GM21423 (cell line): ENCODE results near the gene FGFR2.

Experiments used
- ATAC-seq: cut with Tn5 transposase; IDR thresholded peaks from one replicate; pipeline ENCODE4 v1.9.1; 2021; ENCODE audit warnings: mild to moderate bottlenecking, moderate library complexity; ENCODE audit not compliant: unreplicated experiment

The FGFR2 gene

DNA sequence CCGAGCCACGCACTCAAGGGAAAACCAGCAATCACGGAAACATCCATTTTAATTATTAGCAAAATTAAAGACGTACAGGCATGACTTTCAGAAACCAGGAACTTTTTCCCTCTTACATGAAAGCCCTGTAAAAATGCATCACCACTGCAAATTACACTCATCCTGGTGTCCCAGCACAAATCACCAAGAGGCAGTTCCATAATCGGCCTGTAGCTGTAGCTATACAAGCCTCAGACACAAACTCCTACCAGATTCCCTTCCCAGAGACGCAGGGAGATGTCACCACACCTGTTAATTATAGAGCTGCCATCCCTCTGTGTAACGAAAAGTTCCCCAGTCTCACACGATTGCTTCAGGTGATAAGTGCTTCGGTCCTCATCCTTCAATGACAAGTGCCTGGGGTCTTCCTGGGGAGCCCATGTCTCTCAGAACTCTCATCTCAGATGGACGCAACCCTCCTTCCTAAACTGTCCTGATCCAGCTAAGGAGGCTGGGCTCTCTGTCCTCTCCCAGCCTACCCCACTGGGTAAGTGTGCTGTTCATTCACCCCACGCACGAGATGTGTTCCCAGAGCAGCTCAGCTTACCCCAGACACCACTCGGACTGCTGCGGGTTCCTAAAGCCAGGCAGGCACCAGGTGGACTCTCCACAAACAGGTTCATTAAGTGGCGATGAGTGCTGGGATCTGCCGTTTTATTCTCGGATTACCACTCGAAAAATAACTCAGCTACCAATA, 5.9 kb downstream of the FGFR2 start:
- no peak for ATAC-seq

- no peak for ATAC-seq
Observed at GRCh38 chr10:121591186-121591585, 7.1 kb downstream of the FGFR2 start.

- no peak for ATAC-seq
Observed at GRCh38 chr10:121590772-121591171, 7.5 kb downstream of the FGFR2 start.

- no peak for ATAC-seq
Observed at GRCh38 chr10:121589553-121589952, 8.7 kb downstream of the FGFR2 start.

- no peak for ATAC-seq
Observed at GRCh38 chr10:121583857-121584256, 14.4 kb downstream of the FGFR2 start.

DNA sequence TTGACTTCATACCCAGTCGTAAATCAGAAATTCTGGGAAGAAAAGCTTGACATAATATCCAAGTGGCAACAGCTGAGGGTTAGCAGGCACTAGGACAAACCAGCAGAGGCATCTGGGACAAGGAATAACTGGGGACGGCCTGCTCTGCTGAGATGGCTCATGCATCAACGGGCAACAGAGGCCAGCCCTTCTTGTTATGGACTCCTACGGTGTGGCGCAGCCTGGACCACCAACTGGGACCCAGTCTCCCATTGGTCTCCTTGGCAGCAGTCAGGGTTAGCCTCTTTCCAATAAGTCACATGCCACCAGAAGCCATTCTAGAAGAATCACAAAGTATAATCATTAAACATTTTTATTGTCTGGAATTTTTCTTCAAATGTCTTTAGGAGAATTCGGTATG, 15.0 kb downstream of the FGFR2 start:
- no peak for ATAC-seq

GRCh38 chr10:121580276-121581116, 17.7 kb downstream of the FGFR2 start:
- ATAC-seq: no peak

- ATAC-seq: no peak
Observed at GRCh38 chr10:121579656-121580055, 18.6 kb downstream of the FGFR2 start.

DNA sequence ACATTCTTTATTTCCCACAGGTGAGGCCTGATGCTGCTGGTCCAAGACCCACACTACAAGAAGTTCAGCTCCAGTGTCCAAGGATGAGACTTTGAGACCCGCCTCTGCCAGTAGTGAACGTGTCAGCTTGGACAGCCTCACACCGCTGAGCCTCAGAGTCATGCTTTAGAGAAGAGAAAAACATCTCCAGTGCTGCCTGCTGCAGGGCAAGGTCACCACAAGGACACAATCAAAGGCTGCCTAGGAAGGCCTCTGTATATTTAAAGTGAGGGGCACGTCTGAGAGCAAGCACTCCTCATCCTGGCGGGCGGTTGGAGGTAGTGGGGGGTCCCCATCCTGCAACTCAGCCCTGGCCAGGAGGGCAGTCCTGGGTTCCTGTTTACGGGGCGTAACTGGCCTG, 19.3 kb downstream of the FGFR2 start:
- ATAC-seq: no peak

GRCh38 chr10:121578298-121578697, 19.9 kb downstream of the FGFR2 start:
- ATAC-seq: no peak

- ATAC-seq: no peak
Observed at GRCh38 chr10:121577568-121577967, 20.7 kb downstream of the FGFR2 start.

DNA sequence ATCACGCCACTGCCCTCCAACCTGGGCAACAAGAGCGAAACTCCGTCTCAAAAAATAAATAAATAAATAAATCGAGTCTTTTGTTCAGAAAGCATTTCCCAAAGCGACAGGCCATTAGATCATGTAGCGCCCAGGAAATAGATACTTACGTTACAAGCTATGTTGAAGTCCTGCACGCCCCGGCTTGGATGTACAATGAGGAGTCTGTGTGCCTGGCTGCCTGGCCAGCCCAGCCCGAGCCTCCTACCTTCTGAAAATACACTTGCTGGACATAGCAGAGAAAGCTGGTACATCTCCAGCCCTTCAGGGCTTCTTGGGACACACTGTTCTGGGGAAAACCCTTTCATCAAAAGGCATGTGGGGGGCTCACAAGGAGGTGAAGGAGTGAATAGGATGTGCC, 22.1 kb downstream of the FGFR2 start:
- ATAC-seq: no peak

DNA sequence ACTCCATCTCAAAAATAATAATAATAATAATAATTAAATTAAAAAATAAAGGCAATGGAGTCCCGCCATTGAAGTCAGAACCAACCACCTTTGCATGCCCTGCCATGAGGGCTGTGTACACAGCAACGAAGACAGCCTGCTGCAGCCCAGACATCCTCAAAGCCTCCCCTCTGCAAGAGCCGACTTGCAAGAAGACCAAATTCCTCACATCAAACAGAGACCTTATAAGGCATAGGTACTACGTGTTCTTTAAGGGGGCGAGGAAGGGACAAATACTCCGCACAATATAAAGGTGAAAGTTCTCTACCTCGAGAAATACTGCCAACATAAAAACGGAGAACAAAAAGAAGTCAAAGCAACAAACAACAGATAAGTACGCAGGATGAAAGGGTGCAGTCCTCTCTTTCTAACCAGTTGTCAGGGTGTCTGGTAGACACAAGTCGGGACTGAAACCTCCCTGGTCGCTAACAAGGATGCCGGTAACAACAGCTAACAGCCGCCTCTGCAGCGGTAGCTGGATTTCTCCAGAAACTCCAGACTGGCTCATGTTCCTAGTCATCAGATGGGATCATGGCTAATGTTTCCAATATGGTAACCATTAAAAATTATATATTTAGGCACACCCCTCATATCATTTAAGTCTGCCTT, 23.6 kb downstream of the FGFR2 start:
- no peak for ATAC-seq

DNA sequence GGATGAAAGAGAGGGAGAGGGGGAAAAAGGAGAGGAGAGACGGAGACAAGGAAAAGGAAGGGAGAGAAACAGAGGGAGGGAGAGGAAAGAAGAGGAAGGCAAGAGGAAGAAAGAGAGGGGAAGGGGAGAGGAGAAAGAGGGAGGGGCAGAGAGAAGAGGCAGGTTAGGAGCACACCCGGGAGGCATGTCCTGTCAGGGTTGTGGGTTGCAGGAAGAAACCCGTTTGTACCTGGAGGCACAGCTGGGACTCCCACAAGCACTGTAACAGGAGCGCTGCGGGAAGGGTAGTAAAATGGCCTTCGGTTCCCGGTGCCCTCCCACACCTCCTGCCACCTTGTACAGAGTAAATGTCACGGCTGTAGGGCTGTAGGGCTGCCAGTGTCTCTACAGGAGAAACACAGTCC, 24.7 kb downstream of the FGFR2 start:
- ATAC-seq: no peak

DNA sequence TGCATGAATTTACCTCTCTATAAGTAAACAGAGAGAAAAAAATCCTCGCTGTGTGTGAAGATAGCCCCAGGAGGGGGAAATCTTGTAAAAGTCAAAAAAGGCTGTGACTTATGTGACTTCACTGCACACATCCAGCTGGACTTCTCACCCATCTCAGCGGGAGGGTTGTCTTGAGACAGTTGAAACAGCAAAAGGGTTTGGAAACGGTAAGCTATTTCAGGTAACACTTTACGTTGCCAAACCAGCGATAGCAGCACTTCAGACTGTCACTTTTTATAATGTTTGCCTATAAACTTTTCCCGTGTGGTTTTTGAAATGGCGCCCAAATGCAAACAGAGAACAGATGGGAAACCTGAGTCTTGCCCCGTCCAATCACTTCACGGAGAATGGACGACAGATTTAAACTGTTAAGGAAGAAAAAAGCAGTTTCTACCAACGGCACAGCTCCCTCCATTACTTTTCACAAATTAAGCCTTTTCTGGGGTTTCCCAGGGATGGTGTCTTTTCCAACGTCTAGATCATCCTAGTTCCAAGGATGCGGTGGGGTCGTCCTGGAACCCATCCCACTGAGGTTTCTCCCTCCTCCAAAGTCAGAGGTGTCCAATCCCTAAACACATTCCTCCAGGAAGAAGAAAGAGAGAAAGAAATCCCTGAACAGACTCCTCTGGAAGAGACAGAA, 25.2 kb downstream of the FGFR2 start:
- no peak for ATAC-seq

GRCh38 chr10:121570315-121570714, 27.9 kb downstream of the FGFR2 start:
- ATAC-seq: no peak

DNA sequence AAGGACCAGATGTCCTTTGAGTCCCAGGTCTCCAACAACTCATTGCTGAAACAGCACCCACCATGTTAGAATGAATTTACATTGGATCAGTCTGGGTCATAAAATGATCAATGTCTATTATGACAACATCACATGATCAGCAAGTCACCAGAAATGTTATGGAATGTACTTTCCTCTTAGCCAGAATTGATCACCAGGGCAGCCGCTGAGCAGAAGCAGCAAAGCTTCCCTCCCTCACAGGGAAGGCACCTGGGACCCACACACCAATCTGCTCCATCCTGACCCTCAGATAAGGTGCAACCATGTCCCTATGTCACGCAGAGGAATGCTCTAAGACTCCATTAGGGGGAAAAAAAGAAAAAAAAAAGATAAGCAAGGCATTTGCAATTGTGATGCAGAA, 30.0 kb downstream of the FGFR2 start:
- no peak for ATAC-seq

- no peak for ATAC-seq
Observed at GRCh38 chr10:121567569-121567968, 30.7 kb downstream of the FGFR2 start.

DNA sequence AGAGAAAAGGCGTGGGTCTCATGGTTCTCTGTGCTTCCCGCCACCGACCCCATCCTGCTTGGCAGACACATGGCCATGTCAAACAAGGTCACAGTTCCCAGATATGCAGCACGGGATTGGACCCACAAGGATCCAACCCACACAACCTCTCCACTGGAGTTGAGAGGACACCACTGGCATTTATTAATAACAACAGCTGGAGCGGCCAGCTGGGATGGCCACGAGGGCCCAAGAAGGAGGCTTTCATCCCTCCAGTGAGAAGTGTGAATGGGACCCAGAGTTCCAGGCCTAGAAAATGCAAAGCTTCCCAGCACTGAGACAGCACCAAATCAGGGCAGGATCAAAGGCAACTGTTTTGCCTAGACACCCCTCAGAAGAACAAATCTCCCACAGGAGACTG, 31.5 kb downstream of the FGFR2 start:
- no peak for ATAC-seq

DNA sequence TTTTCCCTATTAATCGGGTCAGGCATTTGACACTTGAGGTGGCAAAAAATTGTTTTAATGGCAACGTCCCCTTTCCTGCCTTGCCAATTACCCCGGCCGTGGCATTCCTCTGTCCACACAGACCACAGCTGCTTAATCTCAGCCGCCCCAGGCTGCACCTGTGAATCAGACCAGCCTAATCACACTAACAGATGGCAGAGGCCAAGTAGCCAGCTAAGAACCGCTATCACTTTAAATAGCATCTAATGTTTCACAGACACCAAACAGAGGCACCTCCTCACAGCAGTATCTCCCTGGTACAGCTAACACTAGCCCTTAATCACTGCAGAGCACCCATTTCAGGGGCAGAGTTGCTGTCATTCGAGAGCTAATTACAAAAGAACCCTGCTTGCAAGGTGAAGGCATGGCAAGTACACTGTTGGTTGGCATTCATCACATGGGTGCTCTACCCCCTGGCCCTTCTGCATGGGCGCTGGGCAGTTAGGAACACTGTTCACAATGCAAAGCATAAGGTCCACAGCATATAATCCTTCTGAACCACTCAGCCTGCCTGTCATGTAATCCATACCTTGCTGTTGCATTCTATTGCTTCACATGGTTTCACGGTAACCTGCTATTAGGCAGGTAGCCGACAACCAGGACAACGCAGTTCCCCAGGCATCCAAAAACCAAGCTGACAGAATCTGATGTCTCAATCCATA, 38.8 kb downstream of the FGFR2 start:
- ATAC-seq: no peak

- no peak for ATAC-seq
Observed at GRCh38 chr10:121558238-121558637, 40.0 kb downstream of the FGFR2 start.
